HT1080 (cell line): Measurements from ENCODE around the gene STARD8. TPM values are rescaled to one million over a fixed set of nuclear protein-coding genes. Genes with fewer than 3 reads are reported as not detected.
A peak's percentile ranks its signal among the peaks of the same experiment; 100 is the strongest.
"Not testable (repeated sequence)": the region's sequence is repeated elsewhere in the genome, so short reads cannot be mapped to it uniquely, and the experiment has no call there.

Experiments
- DNase-seq: peaks from one replicate; pipeline ENCODE4 v3.0.0-alpha.2; 2015; ENCODE audit warnings: low read depth
- total RNA-seq: library from RNA; depleted of rRNA; stranded (reverse); fragments of >200 nt; shearing (Covaris generic); gene quantifications from 2 replicates; pipeline ENCODE4 v1.2.3, GENCODE V29; 2014

The STARD8 gene
- total RNA-seq, 1 experiment from 2014 or later = 7.1 TPM

DNA sequence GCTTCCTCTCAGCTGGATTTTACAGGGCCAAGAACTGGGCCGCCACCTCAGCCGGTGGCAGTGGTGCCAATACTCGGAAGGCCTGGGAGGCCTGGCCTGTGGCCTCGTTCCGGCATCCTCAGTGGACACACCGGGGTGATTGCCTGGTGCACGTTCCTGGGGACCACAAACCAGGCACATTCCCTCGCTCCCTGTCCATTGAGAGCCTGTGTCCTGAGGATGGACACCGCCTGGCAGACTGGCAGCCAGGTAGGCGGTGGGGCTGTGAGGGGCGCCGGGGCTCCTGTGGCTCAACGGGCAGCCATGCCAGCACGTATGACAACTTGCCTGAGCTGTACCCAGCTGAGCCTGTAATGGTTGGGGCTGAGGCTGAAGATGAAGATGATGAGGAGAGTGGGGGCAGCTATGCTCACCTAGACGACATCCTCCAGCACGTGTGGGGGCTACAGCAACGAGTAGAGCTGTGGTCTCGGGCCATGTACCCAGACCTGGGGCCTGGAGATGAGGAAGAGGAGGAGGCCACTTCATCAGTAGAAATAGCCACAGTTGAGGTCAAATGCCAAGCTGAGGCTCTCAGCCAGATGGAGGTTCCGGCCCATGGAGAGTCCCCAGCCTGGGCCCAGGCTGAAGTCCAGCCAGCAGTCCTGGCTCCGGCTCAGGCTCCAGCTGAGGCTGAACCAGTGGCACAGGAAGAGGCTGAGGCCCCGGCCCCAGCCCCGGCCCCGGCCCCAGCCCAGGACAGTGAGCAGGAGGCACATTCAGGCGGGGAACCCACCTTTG is 70.4 kb downstream of the STARD8 start:
- DNase-seq = no peak

DNA sequence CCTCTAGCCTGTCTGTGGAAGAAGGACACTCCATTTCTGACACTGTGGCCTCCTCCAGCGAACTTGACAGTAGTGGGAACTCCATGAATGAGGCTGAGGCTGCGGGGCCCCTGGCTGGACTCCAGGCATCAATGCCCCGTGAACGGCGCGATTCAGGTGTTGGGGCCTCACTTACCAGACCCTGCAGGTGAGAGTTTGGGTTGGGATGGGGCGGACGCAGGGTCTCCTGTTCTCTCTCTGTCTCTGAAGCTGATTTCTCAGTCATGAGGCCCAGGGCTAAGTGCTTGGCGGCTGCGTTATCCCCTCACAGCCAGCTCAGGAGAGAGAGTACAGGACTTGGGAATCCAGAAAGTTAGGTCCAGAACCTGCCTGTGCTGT is 71.0 kb downstream of the STARD8 start:
- DNase-seq = no peak

DNA sequence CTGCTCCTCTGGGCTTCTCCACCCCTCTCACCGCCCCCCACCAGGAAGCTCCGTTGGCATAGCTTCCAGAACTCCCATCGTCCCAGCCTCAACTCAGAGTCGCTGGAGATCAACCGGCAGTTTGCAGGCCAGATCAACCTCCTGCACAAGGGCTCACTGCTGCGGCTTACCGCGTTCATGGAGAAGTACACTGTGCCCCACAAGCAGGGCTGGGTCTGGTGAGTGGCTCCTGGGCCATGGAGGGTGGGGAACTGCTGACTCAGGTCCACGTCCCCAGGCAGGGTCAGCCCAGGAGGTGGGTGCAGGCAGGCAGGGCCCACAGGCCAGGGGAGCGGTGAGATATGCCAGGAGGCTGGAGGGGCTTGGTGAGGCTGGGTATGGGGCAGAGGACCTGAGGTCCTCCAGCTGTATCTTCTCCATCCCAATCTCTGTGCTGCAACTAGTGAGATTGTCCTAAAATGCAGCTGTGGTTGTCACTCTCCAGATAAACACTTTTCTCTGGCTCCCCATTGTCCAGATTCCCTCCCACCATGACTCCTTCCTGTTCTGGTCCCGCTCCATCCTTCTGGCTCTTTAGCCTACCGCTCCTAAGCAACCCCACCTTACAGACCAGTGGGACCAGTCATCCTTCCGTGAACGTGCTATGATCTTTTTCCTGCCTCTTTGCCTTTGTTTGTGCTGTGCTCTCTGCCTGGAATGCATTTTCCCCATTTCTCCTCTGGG is 71.9 kb downstream of the STARD8 start:
- DNase-seq = no peak

DNA sequence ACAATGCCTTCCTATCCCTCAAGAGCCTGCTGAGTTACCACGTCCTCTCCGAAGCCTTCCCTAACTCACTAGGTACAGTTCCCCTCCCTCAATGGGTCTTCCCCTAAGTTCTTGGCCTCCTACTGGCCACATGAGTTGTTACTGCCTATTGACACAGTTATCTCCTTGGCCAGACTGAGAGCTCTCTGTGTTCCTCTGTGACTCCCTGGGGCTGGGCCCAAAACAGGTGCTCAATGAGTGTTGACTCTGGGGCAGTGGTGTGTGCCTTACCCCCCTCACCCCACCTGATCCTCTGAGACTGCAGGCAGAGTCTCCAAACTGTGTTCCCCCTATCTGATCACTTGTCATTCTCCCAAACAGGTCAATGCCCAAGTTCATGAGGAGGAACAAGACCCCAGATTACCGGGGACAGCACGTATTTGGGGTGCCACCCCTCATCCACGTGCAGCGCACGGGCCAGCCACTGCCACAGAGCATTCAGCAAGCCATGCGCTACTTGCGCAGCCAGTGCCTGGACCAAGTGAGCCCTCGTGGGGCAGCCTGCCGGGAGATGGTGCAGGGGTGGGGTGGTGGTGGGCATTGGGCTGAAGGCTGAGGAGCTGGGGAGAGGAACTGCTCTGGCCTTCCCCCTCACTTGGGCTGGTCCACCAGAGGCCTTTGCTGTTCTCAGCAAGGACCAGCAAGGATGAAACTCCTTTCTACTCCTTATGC is 72.6 kb downstream of the STARD8 start:
- no peak for DNase-seq

DNA sequence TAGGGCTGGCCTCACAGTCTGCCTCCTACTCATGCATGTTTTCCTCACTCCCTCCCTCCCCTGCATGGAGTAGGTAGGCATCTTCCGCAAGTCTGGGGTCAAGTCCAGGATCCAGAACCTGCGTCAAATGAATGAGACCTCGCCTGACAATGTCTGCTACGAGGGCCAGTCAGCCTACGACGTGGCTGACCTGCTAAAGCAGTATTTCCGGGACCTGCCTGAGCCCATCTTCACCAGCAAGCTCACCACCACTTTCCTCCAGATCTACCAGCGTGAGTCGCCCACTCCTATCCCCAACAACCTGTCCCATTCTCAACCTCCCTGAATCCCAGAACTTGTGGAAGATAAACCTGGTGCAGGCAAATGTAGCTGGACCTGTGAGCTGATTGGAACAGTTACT is 73.4 kb downstream of the STARD8 start:
- no peak for DNase-seq

DNA sequence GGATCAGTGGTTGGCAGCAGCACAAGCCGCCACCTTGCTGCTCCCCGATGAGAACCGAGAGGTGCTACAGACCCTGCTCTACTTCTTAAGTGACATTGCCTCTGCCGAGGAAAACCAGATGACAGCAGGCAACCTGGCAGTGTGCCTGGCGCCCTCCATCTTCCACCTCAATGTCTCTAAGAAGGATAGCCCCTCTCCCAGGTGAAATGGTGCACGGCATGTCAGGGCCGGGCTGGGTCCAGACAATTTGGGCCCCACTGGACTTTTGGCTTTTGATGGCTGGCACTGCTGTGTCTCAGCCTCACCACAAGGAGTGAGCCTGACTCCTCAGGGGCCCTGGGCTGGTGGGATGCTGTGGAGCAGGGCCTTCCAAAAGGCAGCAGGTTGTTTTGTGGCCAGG is 74.1 kb downstream of the STARD8 start:
- DNase-seq = no peak

DNA sequence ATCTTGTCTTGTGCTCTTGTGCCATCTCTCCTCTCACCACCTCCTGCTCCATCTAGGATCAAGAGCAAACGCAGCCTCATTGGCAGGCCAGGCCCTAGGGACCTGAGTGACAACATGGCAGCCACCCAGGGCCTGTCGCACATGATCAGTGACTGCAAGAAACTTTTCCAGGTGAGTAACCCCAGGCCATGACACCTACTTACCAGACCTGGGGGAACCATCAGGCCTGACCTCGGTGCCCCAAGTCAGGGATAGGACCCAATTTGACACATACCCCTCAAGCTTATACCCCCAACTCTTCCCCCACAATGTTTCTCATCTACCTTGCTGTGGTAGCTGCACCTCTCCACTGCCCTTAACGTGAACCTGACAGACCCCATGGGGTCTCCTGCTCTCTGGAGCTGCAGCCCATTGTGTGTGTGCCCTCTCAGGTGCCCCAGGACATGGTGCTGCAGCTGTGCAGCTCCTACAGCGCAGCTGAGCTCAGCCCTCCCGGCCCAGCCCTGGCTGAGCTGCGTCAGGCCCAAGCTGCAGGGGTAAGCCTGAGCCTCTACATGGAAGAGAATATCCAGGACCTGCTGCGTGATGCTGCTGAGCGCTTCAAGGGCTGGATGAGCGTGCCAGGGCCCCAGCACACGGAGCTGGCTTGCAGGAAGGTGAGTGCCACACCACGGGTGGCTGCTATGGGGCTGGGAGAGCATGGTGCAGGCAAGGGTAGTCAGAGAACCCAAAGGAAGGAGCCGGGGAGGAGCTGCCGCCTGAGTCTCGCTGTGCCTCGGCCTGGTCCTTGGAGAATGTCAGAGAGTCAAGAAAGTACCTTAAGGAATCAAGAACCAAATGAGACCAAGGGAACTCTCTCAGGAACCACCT is 74.8 kb downstream of the STARD8 start:
- DNase-seq = no peak

DNA sequence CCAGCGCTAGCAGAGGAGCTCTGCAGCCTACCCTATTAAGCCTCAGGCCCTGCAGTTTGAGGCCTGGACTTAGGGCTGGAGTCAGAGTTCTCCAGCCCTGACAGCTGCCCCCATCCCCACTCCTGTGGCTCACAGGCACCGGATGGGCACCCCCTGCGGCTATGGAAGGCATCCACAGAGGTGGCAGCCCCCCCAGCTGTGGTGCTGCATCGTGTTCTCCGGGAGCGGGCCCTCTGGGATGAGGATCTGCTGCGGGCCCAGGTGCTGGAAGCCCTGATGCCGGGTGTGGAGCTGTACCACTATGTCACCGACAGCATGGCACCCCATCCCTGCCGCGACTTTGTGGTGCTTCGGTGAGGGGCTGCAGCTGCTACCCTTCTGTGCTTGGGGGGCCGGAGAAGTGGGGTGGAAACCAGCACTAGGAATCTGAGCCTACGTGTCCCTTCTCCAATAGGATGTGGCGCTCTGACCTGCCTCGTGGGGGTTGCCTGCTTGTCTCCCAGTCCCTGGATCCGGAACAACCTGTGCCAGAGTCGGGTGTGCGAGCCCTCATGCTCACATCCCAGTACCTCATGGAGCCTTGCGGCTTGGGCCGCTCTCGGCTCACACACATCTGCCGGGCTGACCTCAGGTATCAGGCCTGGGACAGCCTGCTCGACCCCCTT is 76.2 kb downstream of the STARD8 start:
- DNase-seq = no peak

DNA sequence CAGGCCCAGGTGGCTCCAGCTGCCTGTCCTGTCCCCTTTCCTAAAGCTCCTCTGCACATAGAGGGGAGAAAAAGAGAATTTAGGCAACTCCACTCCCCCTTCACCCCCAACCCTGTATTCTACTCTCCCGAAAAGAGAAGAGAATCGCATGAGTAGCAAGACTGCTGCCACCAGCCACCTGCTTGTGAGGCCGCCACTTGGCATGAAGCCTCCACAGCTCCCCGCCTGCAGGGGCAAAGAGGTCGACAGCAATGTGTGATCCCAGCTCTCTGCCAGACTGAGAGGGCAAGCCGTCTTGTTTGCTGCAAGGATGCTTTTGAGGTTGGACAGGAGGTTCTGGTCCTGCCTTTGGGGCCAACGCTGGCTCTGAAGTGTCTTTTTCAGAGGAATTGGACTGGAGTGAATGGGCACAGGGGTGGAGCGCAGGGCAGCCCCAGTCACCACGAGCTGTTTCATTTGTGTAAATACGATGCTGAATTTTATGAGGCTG is 77.1 kb downstream of the STARD8 start:
- no peak for DNase-seq

DNA sequence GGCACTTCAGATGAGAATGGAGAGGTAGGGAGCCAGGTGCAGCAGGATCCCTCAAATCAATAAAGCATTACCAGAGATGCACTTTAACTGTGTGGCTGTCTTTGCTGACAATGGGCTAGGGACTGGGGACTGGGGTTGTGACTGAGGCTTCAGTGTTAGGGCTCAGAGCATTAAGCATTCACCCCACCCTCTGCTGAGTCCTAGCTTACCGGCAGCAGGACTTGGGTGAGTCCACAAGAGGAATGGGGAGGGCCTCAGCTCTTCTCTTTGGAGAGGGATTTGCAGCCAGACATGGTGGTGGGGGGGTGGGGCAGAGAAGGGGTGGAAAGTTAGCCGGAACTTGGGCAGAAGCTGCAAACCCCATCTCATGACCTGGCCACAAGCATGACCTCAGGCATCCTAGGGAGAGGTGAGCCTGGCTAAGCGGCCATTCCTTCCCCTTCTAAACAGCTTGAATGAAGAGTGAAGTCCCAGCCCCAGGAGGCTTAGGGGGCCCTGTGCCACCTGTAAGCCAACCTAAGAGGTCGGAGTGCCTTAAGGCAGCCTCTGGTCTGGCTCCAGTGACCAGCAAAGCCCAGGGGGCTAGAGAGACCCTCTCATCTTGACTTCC is 78.4 kb downstream of the STARD8 start:
- DNase-seq = no peak

DNA sequence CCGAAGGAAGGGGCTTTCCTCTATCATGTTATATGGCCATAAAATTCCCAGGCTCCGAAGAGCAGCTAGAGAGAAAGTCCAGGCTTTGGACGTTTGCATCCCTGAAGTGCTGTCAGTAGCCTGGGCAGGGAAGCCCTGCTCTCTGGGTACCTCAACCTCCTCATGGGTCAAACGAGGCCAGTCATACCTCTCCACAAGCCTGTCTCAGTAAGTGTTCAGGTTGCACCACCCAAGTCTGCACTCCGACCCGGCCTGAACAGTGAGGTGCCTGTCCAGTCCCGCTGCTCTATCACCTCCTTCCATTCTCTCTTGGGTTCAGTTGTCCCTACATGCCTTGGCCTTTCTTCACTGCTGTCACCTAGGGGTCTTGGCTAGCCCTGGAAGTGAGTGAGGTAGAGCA is 78.9 kb downstream of the STARD8 start:
- DNase-seq = no peak

DNA sequence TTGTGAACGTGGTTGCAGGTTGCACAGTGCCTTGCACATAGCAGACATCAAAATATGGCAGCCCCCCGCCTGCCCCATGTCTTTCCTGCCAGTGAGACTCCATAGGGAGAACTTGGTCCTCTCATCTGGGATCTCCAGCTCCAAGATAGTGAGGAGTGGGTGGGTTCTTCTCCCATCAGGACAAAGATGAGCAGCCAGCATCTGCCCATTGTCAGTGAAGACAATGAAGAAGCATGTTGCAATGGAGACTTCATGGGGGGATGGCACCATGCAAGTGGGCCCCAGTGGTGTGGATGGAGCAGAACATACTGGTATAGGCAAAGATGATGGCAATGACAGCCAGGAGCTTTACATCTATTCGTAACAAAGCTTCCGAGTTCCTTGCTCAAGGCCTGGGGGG is 80.2 kb downstream of the STARD8 start:
- DNase-seq = no peak

DNA sequence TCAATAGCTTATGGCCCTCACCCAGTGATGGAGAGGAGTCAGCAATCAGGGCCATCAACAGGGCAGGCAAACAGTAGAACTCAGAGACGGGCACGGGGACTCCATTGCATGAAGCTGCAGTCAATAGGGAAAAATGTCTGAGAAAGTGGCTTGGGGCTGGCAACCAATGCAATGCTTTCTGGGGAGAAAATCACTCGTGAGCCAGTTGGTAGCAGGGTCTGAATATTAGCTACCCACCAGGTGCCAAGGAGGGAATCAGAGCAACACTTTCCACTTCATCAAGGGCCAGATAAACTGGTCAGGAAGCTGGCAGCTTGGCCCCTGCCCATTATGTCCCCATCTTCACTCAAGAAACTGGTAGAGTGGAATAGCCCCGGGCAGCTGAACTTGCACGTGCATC is 80.7 kb downstream of the STARD8 start:
- no peak for DNase-seq

DNA sequence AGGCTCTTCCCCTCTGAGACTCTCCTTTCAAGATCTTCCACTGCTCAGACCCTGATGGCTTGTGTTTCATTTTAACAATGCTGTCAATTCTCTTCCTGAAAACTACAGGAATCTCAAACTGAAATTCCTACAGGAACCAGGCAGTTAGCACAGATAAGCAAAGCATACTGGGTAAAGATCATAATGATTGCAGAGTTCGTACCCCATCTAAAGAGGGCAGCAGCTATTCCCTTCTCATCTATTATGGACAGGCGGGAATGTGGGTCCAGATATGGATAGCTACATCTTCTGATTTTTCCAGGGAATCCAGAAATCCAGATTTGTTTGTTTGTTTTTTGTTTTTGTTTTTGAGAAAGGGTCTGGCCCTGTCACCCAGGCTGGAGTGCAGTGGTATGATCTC is 83.8 kb downstream of the STARD8 start:
- DNase-seq = no peak

DNA sequence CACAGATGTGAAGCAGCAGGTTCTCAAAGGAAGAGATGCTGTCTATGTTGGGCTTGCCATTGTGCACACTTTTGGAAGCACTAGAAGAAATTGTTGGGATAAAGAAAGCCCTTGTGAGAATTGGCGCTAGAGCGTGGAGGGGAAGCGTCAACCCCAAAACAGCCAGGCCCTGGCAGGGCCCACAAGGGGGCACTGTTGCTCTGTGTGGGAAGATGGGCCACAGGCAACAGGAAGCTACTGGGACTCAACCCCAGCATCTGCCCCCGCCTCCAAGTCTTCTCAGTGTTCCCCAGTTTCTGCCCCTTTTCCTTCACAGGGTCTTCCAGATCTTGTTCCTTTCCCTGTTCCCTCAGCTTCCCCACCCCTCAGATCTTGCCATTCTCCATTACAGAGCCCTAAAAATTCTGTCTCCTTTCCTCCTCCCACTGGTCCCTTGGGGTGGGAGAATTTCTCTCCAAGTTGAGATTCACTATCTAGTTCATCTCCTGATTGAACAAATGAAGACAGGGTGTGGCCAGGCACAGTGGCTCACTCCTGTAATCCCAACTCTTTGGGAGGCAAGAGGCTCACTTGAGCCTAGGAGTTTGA is 85.5 kb downstream of the STARD8 start:
- DNase-seq = peak; percentile 50

DNA sequence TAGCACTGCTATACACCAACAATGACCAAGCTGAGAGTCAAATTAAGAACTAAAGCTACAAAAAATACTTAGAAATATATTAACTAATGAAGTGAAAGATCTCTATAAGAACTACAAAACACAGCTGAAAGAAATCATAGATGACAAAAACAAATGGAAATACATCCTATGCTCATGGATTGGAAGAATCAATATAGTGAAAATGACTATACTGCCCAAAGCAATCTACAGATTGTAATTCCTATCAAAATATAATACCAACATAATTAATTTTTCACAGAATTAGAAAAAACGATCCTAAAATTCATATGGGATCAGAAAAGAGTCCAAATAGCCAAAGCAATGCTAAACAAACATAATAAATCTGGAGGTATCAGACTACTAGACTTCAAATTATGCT is 87.8 kb downstream of the STARD8 start:
- no peak for DNase-seq

DNA sequence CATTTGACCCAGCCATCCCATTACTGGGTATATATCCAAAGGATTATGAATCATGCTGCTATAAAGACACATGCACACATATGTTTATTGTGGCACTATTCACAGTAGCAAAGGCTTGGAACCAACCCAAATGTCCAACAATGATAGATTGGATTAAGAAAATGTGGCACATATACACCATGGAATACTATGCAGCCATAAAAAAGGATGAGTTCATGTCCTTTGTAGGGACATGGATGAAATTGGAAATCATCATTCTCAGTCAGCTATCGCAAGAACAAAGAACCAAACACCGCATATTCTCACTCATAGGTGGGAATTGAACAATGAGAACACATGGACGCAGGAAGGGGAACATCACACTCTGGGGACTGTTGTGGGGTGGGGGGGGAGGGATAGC is 94.4 kb downstream of the STARD8 start:
- DNase-seq = not testable (repeated sequence)

DNA sequence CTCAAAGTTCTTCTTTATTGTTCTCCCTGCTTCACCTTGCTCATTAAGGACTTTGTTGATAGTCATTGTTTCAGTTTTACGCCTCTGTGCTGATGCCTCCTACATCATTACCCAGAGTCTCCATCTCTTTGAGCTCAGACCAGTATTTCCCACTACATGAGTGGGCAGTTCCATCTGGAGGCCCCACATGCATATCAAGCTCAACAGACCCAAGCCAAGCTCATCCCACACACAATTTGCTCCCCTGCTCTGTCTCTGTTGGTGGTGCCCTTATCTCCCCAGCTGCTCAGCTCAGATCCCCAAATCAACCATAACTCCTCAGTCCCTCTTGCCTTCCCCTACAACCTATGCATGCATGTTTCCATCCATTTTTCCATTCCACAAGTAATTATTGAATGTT is 96.3 kb downstream of the STARD8 start:
- DNase-seq = no peak

DNA sequence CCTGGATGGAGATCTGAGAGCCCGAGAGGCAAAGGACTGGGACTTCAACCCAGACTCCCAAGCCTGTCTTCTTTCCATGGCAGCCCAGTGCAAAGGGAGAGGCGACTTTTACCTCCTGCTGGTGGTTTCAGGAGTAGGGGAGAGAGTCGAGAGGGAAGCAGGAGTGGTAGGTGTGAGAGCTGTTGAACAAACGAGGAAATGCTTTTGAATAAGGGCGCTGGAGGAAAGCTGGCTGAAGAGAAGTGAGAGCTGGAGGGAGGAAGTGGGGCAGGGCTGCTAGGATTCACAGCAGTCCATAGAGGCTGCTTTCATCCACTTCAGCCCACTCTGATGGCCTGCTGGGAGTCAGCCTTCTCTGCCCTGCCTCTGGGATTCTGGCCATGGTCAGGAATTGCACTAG is 99.5 kb downstream of the STARD8 start:
- DNase-seq = no peak

DNA sequence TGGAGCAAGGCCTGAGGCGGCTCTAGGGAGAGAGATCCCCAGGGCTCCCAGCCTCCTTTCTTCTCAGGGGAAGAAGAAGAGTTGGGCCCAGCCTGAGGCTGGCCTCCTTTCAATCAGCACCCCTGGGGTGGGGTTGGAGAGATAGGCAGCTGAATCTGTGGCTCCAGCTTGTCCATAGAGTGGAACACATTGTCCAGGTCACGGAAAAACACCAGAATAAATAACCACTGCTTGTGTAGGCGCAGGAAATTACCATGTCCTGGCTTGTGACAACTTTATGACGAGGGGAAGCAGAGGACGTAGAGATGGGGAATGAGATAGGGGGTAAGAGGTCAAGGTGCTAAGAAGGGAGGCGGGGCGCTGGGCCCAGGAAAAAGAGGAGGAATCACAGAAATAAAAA is 100.6 kb downstream of the STARD8 start:
- DNase-seq = no peak
